Measurements from ENCODE around the gene KCNK2.

Gene KCNK2

DNA sequence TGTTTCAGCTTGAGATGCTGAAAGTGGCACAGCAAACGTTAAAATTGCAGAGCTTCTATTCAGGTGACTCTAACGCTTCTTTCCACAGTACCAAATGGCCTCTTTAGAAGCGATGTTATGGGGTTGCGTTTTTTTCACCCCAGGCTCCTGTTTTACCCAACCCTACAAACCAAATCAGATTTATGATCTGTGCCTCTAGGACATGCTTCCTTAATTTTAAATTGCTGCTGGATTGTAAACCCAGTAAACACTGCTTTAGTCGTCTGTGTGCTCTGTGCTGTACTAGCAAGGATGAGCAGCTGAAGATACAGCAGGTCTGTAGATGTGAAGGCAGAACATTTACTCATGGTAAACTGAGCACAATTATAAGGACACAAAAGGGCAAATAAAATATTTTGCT is 13.0 kb downstream of the KCNK2 start:
- DNase-seq (ENCODE audit: low spot score) = no peak

DNA sequence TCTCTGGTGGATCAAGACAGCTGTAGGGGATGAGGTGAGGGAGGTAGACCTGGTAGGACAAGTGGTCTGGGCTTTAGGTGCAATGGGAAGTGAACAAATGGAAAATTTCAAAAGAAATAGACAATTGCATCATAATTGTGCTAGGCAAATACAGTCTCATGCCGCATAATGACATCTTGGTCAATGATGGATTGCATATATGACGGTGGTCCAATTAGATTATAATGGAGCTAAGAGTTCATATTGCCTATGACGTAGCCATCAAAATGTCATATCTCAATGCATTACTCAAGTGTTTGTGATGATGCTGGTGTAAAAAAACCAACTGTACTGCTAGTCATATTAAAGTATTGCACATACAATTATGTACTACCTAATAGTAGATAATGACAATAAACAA is 19.0 kb downstream of the KCNK2 start:
- no peak for DNase-seq (ENCODE audit: low spot score)

DNA sequence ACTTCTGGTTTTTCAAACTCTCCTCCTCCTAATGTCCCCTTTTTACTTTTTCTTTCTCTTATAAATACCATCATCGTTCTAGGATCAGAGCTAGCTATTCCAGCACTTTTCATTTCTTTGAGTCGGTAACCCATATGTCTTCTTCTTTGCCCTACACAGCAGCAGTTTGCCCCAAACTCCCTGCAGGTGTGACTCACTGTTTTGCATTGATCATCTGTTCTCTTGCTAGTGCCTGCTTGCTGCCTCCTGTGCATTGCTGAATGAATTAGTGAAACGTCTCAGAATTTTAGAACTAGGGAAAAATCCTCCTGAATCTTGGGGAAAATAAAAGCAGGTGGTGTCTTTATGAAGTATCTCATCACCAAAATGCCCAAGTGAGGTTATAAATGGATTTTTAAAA is 21.7 kb downstream of the KCNK2 start:
- no peak for DNase-seq (ENCODE audit: low spot score)

DNA sequence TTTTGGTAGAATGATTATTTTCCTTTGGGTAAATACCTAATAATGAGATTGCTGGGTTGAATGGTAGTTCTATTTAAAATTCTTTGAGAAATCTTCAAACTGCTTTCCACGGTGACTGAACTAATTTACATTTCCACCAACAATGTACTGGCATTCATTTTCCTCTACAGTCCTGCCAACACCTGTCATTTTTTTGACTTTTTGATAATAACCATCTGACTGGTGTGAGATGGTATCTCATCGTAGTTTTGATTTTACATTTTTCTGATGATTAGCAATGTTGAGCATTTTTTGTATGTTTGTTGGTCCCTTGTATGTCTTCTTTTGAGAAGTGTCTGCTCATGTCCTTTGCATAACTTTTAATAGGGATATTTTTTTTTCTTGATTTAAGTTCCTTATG is 23.5 kb downstream of the KCNK2 start:
- DNase-seq (ENCODE audit: low spot score) = no peak

DNA sequence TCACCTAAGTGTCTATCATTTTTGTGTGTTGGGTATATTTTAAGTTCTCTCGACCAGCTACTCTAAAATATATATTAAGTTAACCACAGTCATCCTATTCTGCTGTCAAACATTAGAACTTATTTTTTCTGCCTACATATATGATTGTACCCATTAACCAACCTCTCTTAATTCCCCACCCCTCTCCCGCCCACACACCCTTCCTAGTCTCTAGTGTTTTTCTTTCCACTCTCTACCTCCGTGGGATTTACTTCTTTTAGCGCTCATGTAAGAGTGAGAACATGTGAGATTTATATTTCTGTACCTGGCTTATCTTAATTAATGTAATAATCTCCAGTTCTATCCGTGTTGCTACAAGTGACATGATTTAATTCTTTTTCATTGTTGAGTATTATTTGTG is 26.6 kb downstream of the KCNK2 start:
- no peak for DNase-seq (ENCODE audit: low spot score)

DNA sequence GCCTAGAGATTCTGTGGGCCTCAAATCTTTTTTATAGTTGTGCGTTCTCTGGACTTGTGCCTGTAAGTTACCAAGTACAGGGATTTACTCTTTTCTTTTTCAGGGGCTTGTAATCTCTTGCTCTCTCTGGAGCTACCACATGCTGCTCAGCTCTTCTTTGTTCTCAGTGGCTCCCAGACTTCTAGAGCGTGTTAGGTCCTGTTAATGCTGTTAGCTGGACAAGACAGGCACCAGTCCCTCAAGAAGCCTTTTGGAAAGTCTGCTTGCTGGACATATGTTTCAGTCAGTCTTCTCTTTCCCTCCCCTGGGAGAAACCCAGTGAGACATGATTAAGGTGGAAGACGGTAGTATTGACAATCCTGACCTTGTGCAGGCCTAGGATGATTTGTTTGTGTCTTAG is 29.4 kb downstream of the KCNK2 start:
- DNase-seq (ENCODE audit: low spot score) = no peak

DNA sequence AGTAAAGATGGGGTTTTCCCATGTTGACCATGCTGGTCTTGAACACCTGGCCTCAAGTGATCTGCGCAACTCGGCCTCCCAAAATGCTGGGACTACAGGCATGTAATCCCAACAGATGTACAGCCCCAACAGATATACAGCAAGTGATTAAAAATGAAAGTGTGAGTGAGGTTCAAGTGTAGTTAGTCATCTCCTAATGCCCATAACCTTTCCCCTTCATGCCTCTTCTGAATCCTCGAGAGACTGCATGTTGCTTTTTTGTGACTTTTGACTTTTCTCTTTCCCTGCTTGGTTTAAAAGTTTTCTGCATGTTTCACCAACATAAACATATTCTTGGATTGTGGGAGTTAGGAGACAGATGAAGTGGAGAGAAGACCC is 31.2 kb downstream of the KCNK2 start:
- DNase-seq (ENCODE audit: low spot score) = no peak

DNA sequence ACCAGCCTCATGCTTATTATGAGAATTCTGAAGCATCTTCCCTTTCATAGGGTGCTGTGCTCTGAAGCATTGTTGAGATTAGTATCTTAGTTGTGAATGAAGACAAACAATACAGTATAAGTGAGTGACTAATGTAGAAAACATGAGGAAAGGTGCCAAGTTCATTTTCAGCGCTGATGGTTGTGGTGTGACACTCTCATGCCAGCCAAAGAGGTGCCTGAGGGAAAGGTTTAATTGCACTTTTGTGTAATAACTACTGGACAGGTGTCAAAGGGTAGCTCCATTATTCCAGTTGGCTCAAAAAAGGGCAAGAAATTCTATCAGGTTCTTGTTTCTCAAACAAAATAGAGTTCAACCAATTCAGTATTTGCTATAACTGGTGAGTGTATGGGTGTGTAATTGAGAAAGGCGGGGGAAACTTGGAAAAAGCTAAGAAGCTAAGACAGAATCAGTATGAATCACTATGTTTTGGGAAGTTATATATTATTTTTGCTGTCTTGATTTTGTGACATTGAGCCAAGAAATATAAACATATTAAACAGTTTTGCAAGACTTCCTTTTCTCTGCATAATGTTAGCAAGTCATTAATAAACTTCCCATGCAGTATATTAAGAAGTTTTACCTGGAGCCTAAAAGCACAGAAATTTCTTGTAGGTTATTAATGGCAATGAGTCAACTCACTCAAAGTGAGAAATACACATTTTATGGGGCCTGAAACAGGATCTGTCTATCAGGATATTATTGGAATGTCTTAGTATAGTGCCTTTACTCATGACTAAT is 31.8 kb downstream of the KCNK2 start:
- DNase-seq (ENCODE audit: low spot score) = peak; percentile 25

DNA sequence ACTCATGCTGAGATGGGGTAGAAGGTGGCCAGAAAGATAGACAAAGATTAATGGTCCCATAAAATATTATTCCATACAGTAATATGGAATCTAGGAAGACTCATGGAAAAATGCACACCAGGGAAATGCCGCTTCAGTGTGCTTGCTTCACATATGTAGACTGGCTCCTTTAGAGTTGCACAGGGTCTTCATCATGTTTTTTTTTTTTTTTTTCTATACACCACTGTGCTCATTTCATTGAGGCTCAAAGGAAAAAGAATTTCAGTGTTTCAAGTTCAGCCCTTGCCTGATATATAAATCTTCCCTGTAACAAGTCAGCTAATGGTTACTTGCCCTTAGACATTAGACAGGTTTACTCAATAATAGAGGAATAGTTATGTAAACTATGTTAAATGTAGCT is 33.2 kb downstream of the KCNK2 start:
- DNase-seq (ENCODE audit: low spot score) = no peak

DNA sequence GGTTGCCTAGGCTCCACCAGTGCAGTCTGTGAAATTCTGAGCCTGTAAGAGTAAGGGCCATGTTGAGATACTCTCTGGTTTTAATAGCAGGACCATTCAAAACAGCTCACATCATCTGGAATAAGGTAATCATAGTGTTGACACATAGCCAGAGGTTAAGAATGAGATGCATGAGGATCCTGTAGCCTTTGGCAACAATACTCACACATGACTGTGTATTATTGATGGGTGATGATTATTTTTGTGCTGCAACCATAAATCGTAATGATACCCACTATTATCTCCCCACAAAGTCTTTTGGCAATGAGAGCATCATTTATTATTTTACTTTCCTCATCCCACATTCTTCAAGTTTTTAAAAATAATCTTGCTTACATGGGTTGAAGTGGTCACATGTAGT is 35.5 kb downstream of the KCNK2 start:
- no peak for DNase-seq (ENCODE audit: low spot score)

DNA sequence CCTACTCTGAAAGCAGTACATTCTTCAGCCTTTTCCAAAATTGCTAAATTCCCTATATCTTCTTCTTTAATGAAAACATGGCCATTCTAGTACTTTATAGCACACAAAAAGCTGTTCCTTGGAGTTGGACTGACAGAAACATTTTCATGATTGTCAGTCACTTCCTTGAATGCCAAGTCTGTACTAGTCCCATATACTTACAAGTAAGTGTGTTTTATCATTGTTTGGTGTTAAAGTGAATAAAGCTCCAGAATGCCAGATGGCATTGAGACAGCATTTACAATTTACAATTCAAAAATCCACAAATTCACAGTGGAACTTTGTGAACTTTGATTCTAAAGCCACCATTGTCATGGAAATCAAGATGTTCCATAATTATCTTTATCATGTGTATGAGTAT is 36.5 kb downstream of the KCNK2 start:
- no peak for DNase-seq (ENCODE audit: low spot score)

DNA sequence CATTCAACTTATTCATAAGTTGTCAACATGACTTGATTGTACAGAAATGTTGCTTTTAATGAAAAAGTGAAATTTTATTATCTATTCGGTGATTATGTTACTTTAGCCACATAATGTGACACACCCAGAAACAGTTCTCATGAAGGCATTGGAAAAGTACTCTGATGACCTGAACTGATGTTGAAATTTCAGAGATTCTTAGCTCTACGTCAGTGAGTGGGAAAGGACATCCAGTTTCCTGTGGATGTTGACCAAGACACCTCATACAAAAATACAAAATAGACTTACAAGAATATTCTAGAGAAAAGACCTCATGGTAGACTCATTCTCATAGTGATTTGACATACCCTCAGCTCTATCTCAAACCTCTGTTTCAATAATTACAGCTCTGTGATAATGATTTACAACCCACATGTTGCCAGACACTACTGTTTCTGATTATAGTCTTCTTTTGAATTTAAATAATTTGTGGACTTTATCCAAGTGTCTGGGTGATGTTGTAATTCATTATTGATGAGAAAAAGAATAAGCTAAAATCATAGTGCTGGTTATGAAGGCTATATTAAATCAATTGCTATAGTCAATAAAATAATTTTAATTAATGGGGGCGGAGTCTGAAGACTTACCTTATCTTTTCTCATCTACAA is 37.3 kb downstream of the KCNK2 start:
- no peak for DNase-seq (ENCODE audit: low spot score)

DNA sequence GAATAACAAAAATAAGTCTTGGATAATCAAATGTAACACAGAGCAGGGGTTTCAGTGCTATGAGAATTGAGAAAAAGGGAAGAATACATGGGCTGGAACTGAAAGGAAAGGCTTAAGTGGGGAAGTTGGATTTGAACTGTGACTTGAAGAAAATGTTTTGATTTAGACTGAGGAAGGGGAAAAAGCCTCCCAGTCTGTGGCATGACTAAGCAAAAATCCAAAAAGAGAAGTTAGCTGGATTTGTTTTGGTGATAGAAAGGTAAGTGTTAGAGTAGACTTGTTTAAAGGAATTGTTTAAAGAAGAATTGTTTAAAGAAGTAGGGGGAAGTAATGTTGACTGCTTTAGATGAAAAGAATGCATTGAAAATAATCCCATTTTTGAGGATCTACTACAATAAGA is 46.0 kb downstream of the KCNK2 start:
- no peak for DNase-seq (ENCODE audit: low spot score)

DNA sequence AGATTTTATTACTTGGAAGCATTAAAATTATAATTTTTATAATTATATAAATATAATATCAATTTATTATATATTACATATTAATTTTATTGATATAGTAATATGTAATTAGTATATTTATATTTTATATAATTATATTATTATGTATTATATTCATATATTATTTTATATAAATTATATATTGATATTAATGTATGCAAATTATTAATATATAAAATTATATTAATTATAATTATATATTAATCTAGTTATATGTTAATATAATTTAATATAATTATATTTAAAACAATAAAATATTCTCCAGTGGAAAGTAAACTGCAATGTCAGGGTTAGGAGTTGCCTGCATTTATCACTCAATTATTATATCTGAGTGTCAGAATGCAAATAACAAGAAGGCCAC is 48.8 kb downstream of the KCNK2 start:
- DNase-seq (ENCODE audit: low spot score) = no peak

DNA sequence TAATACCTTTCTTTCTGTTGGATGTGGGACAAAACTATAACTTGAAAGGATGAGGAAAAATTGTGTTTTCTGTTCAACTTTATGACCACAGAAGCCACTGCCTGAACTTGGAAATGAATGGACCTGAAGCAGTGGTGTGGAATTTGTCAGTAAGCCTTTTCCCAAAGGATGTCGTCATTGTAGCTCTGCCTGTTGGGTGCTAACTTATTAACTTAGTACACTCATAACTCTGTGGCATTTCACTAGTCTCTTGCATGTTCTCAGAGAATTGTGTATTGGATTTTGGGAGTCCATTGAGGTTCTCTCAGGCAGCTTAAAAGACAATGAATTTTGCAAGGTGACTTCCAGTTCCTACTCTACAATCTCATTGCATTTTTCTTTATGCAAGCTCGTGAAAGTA is 49.6 kb downstream of the KCNK2 start:
- DNase-seq (ENCODE audit: low spot score) = no peak

DNA sequence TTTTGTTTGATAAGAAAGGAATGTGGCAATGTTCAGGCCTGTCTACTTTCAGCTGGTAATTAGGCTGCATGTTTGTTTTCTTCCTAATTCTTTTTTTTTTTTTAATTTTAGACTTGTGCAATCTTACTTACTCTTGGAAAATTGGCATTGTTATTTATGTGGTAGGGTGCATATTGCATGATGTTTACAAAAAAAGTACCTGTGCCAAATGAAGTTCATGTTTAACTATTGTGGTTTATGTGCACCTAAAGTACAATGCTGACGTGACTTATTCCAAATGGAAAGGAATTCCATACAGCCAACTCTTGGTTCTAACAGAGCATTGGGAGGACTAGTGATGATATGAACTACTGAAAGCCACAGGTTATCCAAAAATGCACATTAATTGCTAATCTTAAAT is 51.0 kb downstream of the KCNK2 start:
- DNase-seq (ENCODE audit: low spot score) = no peak

DNA sequence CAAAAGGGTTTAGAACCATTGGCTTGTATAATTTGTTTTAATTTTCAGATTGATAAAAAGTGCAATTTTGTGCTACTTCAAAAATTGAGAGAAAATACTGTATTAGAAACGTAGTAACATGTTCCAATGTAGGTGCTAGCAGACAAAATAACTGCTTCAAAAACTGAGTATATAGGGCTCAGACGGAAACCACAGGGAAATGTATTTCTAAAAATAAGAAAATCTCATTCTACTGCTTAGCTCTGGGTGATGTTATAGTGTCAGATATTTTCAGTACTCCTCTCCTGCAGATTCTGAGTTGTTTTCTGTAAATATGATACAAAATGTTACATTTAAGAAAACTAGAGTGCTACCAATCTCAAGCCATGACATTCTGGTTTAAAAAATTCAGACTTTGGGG is 55.4 kb downstream of the KCNK2 start:
- DNase-seq (ENCODE audit: low spot score) = no peak

DNA sequence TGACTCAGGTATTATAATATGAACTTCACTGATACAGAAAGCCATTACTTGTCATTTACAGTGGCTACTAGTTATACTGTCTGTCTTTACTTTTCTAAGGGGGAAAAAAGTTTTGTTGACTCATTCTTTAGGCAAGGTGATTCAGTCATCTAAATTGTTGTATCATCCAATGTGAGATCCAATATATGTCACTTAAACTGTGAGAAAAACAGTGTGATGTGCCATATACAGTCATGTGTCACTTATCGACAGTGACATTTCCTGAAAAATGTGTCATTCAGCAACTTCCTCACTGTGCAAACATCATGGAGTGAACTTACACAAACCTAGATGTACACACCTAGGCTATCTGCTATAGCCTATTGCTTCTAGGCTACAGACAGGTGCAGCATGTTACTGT is 57.6 kb downstream of the KCNK2 start:
- no peak for DNase-seq (ENCODE audit: low spot score)

DNA sequence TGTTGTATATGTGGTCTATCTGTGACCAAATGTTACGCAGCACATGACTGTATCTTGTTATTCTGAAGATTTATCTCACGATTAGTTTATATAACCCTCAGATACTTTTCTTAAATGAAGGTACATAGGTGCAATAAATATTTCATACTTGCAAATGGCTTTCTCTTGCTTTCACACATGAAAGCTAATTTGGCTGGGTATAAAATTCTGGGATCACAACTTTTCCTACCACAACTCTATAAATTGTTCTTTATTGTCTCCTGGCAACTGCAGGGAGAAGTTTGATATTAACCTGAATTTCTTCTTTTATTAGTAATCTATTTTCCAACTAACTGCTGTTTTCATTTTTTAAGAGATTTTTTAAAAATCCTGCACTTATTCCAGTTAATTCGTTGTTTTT is 58.9 kb downstream of the KCNK2 start:
- DNase-seq (ENCODE audit: low spot score) = no peak

DNA sequence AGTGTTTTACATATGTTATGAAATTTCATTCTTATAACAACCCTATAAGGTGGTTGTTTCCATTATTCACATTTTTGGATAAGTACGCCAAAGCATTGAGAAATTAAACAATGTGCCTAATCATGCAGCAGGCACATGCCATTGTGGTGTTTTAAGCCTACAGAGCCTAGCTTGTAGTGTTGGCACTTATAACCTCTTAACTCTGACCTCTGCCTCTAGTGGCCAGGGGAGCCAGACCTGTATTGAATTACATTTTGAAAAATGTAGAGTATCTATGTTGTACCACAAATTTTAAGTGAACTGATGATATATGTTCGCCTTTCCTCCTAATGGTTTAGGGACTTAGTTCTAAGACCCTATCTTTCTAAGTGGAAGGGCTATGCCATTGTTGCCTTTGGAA is 61.0 kb downstream of the KCNK2 start:
- no peak for DNase-seq (ENCODE audit: low spot score)

DNA sequence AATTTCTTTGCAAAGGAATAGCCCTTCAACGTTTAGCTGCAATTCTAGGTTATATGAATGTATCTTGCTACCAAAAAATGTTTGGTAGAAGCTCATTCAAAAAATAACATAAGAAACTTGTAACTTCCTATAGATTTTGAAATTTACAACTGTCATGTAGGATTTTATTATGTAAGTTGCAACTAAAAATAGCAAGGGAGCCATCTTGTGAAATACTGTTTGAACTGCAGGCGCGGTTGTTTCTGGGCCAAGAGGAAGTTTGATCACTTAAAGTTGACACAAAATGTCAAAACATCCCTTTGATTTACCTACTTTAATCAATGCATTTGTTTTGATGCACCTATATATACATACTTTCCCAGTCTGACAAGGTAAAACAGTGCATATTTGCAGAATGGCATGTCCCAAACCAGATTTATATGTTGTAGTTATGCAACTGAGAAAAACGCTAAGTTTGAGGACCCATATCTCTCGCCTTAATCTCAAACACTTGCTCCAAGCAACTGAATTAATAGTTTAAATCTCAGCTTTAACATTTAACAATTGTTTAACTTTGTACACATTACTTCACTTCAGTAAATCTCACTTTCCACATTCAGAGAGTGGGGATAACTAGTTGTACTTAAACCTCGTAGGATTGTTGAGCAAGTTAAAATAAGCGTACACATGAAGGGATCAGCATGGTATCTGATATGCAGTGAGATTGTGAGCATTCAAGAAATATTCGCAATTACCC is 63.9 kb downstream of the KCNK2 start:
- no peak for DNase-seq (ENCODE audit: low spot score)

DNA sequence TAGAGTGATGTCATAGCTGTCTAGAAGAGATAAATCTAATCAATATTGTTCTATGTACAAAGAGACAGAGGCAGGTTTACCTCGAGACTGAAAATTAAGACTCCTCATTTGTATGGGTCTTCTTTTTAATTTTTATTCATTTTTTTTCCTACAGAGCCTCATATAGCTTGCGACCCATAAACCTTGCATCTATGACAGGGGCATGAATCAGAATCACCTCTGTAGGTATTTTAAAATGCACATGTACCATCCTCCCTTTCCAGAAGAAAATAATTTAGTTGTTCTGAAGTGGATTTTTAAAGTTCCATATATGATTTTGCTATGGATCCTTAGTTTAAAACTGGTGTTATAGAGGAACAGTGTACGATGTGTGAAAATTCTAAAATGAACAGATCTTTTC is 64.5 kb downstream of the KCNK2 start:
- DNase-seq (ENCODE audit: low spot score) = no peak

DNA sequence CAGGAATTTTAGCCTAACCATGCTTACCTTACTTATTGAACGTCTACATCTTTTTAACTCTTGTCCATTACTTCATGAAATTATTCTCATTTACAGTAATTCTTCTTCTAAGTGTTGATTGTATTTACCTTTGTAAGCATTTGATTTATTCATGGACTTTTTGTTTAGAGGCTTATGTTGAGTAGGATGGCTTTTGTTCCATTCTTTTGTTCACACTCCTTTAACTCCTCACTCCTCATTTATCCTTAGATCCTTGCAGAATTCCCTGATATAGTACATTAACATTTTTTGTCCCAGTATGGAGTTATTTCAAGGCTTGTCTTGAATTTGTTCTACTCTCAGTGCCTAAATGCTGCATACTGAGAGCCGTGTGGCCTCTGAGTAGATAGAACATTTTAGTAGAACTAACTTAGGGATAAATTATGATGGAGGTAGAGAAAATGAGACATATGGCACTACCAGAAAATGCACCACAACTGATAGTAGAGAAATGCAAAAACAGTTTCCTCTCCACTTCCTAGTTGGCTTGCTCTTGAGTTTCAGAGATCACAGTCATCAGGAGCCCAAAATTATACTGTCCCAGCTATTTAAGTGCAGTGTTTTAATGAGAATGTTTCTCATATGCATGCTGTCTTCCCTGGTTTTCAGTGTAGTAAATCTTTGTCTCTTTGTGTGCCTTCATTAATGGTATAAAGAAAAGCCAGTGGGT is 69.5 kb downstream of the KCNK2 start:
- no peak for DNase-seq (ENCODE audit: low spot score)
